SU-DHL-6 (cell line): ENCODE data around the gene C11orf86.
"Not testable (repeated sequence)": the region's sequence is repeated elsewhere in the genome, so short reads cannot be mapped to it uniquely, and the experiment has no call there.

ENCODE experiments used
- H2AFZ ChIP-seq: fragments of 200-600 bp; sonication (generic); 2 replicates; pipeline ENCODE4 v1.6.1; 2014; ENCODE audit warnings: low read depth, mild to moderate bottlenecking, moderate library complexity, mixed read lengths, antibody characterized with exemption, low read length; ENCODE audit not compliant: severe bottlenecking
- H3F3A ChIP-seq: fragments of 200-600 bp; shearing (Covaris generic); 2 replicates; pipeline ENCODE4 v1.6.0; 2016; ENCODE audit warnings: antibody characterized with exemption, mild to moderate bottlenecking; ENCODE audit not compliant: insufficient read depth
- H3K27ac ChIP-seq: fragments of 200-600 bp; sonication (generic); 2 replicates; pipeline ENCODE4 v1.5.1; 2016; ENCODE audit warnings: low read depth, mild to moderate bottlenecking, low read length, moderate library complexity, mixed read lengths
- H3K27me3 ChIP-seq: fragments of 200-600 bp; sonication (generic), shearing (Covaris generic); 2 replicates; pipeline ENCODE4 v1.6.0; 2014; ENCODE audit warnings: mild to moderate bottlenecking, low read length
- H3K36me3 ChIP-seq: fragments of 200-600 bp; sonication (generic); 2 replicates; pipeline ENCODE4 v1.6.1; 2014; ENCODE audit warnings: mild to moderate bottlenecking, low read length, mixed read lengths
- H3K4me2 ChIP-seq: fragments of 300-600, 200-600 bp; shearing (Covaris generic), sonication (generic); 2 replicates; pipeline ENCODE4 v1.6.0; 2014; ENCODE audit warnings: low read length, low read depth, mild to moderate bottlenecking; ENCODE audit not compliant: poor library complexity, severe bottlenecking
- H3K4me3 ChIP-seq: fragments of 200-600 bp; sonication (generic); 2 replicates; pipeline ENCODE4 v1.5.1; 2014; ENCODE audit warnings: antibody characterized with exemption, low read length, mild to moderate bottlenecking, mixed read lengths; ENCODE audit not compliant: insufficient read depth, poor library complexity, severe bottlenecking
- H3K79me2 ChIP-seq: fragments of 200-600 bp; sonication (generic); 2 replicates; pipeline ENCODE4 v1.6.1; 2014; ENCODE audit warnings: mild to moderate bottlenecking, low read length, moderate library complexity; ENCODE audit not compliant: insufficient read depth
- H3K9ac ChIP-seq: fragments of 200-600 bp; sonication (generic); 2 replicates; pipeline ENCODE4 v1.7.0; 2014; ENCODE audit warnings: mild to moderate bottlenecking, low read length
- H3K9me2 ChIP-seq: fragments of 200-600 bp; sonication (generic); replicated peaks from 2 replicates; pipeline ENCODE4 v1.6.1; 2014; ENCODE audit warnings: low read length; ENCODE audit not compliant: insufficient read depth
- H3K9me3 ChIP-seq: fragments of 200-600 bp; sonication (generic); 2 replicates; pipeline ENCODE4 v1.6.1; 2014; ENCODE audit warnings: low read length, mixed read lengths; ENCODE audit not compliant: insufficient read depth
- H4K20me1 ChIP-seq: fragments of 200-600 bp; sonication (generic); 2 replicates; pipeline ENCODE4 v1.6.1; 2014; ENCODE audit warnings: low read depth, mild to moderate bottlenecking, antibody characterized with exemption, low read length, moderate library complexity, mixed read lengths
- CTCF ChIP-seq: fragments of 200-600 bp; sonication (generic); IDR thresholded peaks from one replicate; pipeline ENCODE4 v1.5.1; 2017; ENCODE audit warnings: antibody characterized with exemption, mild to moderate bottlenecking, low read length, moderate library complexity; ENCODE audit not compliant: insufficient read depth, poor library complexity, severe bottlenecking
- EZH2phosphoT487 ChIP-seq: fragments of 200-600 bp; sonication (generic), shearing (Covaris generic); conservative IDR thresholded peaks from 2 replicates; pipeline ENCODE4 v1.6.1; 2018; ENCODE audit warnings: mild to moderate bottlenecking, antibody characterized with exemption, low read length, moderate library complexity, mixed read lengths

The C11orf86 gene

GRCh38 chr11:66958956-66959274 is 16.2 kb upstream of the C11orf86 start:
- H2AFZ ChIP-seq, result no peak overlapping the region
- TF ChIP-seq CTCF, result no peak
- no peak for TF ChIP-seq EZH2phosphoT487

GRCh38 chr11:66961691-66962213 is 13.4 kb upstream of the C11orf86 start:
- H3K9me2 ChIP-seq, H3K79me2 ChIP-seq, H4K20me1 ChIP-seq, H3K27ac ChIP-seq, H3K4me3 ChIP-seq, H3K9ac ChIP-seq, H3F3A ChIP-seq, H3K27me3 ChIP-seq, H3K9me3 ChIP-seq, H3K36me3 ChIP-seq, H2AFZ ChIP-seq, H3K4me2 ChIP-seq: not testable (repeated sequence)

More at GRCh38 chr11:66958956-66959274, 16.2 kb upstream of the C11orf86 start:
- no peaks in the 10 kb centered on the region for H3K79me2 ChIP-seq
- H3K4me2 ChIP-seq, result no peak overlapping the region
- no peaks in the 10 kb centered on the region for H3K36me3 ChIP-seq
- H3F3A ChIP-seq, result no peaks in the 10 kb centered on the region
- H3K9me3 ChIP-seq, result no peaks in the 10 kb centered on the region
- no peaks in the 10 kb centered on the region for H4K20me1 ChIP-seq
- H3K9ac ChIP-seq, result no peak overlapping the region
- no peaks in the 10 kb centered on the region for H3K9me2 ChIP-seq
- H3K4me3 ChIP-seq, result no peak overlapping the region
- H3K27ac ChIP-seq, result no peak overlapping the region
- H3K27me3 ChIP-seq, result no peaks in the 10 kb centered on the region

DNA sequence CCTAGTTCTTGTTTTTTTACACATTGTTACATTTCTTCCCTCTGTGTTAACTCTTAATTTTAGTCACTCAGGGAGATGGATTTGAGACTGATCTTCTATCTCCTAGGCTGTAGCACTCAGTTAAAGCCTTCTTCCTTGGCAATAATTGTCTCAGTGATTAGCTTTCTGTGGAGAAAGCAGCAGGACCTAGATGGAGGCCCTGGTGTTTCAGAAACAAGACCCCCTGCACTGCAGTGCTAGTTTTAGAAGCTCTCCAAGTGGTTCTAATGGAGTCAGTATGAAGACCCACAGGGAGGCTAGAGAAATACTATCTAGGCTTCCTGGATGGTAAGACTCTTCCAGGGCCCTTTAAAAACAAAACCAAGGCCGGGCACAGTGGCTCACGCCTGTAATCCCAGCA is 12.9 kb upstream of the C11orf86 start:
- no peaks in the 10 kb centered on the region for H3K9me3 ChIP-seq
- H3F3A ChIP-seq, result no peaks in the 10 kb centered on the region
- H3K79me2 ChIP-seq, result no peaks in the 10 kb centered on the region
- H3K9ac ChIP-seq, result no peak overlapping the region
- no peak overlapping the region for H2AFZ ChIP-seq
- no peak overlapping the region for H3K4me3 ChIP-seq
- H3K4me2 ChIP-seq, result no peak overlapping the region
- no peaks in the 10 kb centered on the region for H4K20me1 ChIP-seq
- H3K36me3 ChIP-seq, result no peaks in the 10 kb centered on the region
- H3K27me3 ChIP-seq, result no peaks in the 10 kb centered on the region
- TF ChIP-seq EZH2phosphoT487 (no peak), CTCF (no peak)
- no peaks in the 10 kb centered on the region for H3K9me2 ChIP-seq
- H3K27ac ChIP-seq, result no peak overlapping the region

- Histone ChIP-seq H3K4me3 (no peak overlapping the region), H4K20me1 (no peaks in the 10 kb centered on the region), H2AFZ (no peak overlapping the region), H3K27ac (no peak overlapping the region), H3K36me3 (no peaks in the 10 kb centered on the region), H3K9ac (no peak overlapping the region), H3K9me3 (no peaks in the 10 kb centered on the region), H3K9me2 (no peaks in the 10 kb centered on the region), H3K27me3 (no peaks in the 10 kb centered on the region), H3F3A (no peaks in the 10 kb centered on the region), H3K4me2 (no peak overlapping the region), H3K79me2 (no peaks in the 10 kb centered on the region)
- TF ChIP-seq EZH2phosphoT487 (no peak), CTCF (no peak)
Measured at GRCh38 chr11:66962801-66963200, 12.3 kb upstream of the C11orf86 start.
